ENCODE measurements around the gene SPDYE9. TPM values are rescaled to one million over a fixed set of nuclear protein-coding genes. Genes with fewer than 3 reads are reported as not detected.
"Not testable (repeated sequence)": the region's sequence is repeated elsewhere in the genome, so short reads cannot be mapped to it uniquely, and the experiment has no call there.

SPDYE9 gene
- total and polyA plus RNA-seq, 10 of the 15 experiments (the other 5 are each of a cell fraction or from before 2014, with no cell fraction given): 0.04 to 1.8 (median 0.61) TPM; not detected in 5

DNA sequence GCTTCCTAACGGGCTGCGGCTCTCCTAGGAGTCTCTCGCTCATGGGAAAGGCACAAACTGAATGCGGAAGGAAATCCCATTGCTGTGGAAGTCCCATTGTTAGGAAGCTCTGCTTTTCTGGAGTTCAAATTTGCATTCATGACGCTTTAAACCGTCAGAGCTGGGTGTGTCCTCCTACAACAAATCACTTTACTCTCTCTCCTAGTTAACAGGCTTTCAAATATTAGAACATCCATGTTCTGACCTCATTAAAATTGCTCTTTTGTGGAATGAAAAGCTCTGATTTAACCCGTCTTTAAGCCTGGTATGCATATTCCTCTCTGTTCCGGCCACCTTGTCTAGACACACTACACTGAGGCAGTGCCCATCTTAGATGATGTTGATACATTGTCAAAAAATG is 28.0 kb downstream of the SPDYE9 start, which contains the start of gene SPDYE11:
Gene SPDYE11, minus strand, starts transcription at position 101 of the 400 bp plus-strand sequence. CDS start 1,800 bp downstream, outside the sequence.
- FAIRE-seq; SMC1A ChIA-PET (ENCODE audit: uncharacterized antibody, unreplicated experiment); H3K4me2 ChIP-seq (ENCODE audit: control insufficient read depth, insufficient read depth); H3K36me3 ChIP-seq (ENCODE audit: control insufficient read depth in 2 of 2, insufficient read depth in 2 of 2, low read length in 1 of 2); H2AFZ ChIP-seq (ENCODE audit: control insufficient read depth, low read depth, low read length); H3K4me1 ChIP-seq (ENCODE audit: control insufficient read depth, insufficient read depth, low read length); H3K27ac ChIP-seq (ENCODE audit: control insufficient read depth, insufficient read depth); DNase-seq (ENCODE audit: low read depth, low spot score); H3K79me2 ChIP-seq (ENCODE audit: control insufficient read depth, insufficient read depth, low read length); in situ Hi-C loops (cut with MboI); ATAC-seq; RAD21 ChIA-PET (ENCODE audit: unreplicated experiment); CTCF ChIA-PET; H3K9ac ChIP-seq (ENCODE audit: control insufficient read depth, insufficient read depth, low read length); H3K27me3 ChIP-seq (replicated peaks in 1 of 2; ENCODE audit: control insufficient read depth in 2 of 2, insufficient read depth in 2 of 2, low read length in 1 of 2); H3K9me3 ChIP-seq (replicated peaks; ENCODE audit: control insufficient read depth, insufficient read depth, low read length); H3K4me3 ChIP-seq; BruUV-seq (replicated peaks); H4K20me1 ChIP-seq (ENCODE audit: control insufficient read depth, insufficient read depth); POLR2A ChIA-PET; intact Hi-C loops (cut with micrococcal nuclease; ENCODE audit: unreplicated experiment): not testable (repeated sequence)
- no CpG with 5 or more reads among the region's 8 CpGs for WGBS (ENCODE audit: insufficient coverage, insufficient replicate concordance, low lambda C conversion rate, missing lambda C conversion rate)

DNA sequence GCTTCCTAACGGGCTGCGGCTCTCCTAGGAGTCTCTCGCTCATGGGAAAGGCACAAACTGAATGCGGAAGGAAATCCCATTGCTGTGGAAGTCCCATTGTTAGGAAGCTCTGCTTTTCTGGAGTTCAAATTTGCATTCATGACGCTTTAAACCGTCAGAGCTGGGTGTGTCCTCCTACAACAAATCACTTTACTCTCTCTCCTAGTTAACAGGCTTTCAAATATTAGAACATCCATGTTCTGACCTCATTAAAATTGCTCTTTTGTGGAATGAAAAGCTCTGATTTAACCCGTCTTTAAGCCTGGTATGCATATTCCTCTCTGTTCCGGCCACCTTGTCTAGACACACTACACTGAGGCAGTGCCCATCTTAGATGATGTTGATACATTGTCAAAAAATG is 56.2 kb downstream of the SPDYE9 start, which contains the start of gene SPDYE8:
Gene SPDYE8, minus strand, starts transcription at position 101 of the 400 bp plus-strand sequence. CDS start 1,800 bp downstream, outside the sequence.
- not testable (repeated sequence) for BruUV-seq (replicated peaks)

More for the DNA sequence above, 56.2 kb downstream of the SPDYE9 start, which contains the start of gene SPDYE8:
- H3K4me2 ChIP-seq (ENCODE audit: control insufficient read depth, insufficient read depth); ATAC-seq; CTCF ChIA-PET; in situ Hi-C loops (cut with MboI); H3K9ac ChIP-seq (ENCODE audit: control insufficient read depth, insufficient read depth, low read length); POLR2A ChIA-PET; H3K4me1 ChIP-seq (ENCODE audit: control insufficient read depth, insufficient read depth, low read length); H2AFZ ChIP-seq (ENCODE audit: control insufficient read depth, low read depth, low read length); H3K4me3 ChIP-seq; intact Hi-C loops (cut with micrococcal nuclease; ENCODE audit: unreplicated experiment); FAIRE-seq; H3K79me2 ChIP-seq (ENCODE audit: control insufficient read depth, insufficient read depth, low read length); H3K36me3 ChIP-seq (ENCODE audit: control insufficient read depth in 2 of 2, insufficient read depth in 2 of 2, low read length in 1 of 2); H4K20me1 ChIP-seq (ENCODE audit: control insufficient read depth, insufficient read depth); RAD21 ChIA-PET (ENCODE audit: unreplicated experiment); H3K9me3 ChIP-seq (replicated peaks; ENCODE audit: control insufficient read depth, insufficient read depth, low read length); H3K27me3 ChIP-seq (replicated peaks in 1 of 2; ENCODE audit: control insufficient read depth in 2 of 2, insufficient read depth in 2 of 2, low read length in 1 of 2); H3K27ac ChIP-seq (ENCODE audit: control insufficient read depth, insufficient read depth); DNase-seq (ENCODE audit: low read depth, low spot score); SMC1A ChIA-PET (ENCODE audit: uncharacterized antibody, unreplicated experiment): not testable (repeated sequence)
- no CpG with 5 or more reads among the region's 8 CpGs for WGBS (ENCODE audit: insufficient coverage, insufficient replicate concordance, low lambda C conversion rate, missing lambda C conversion rate)

Small RNA genes within 50 kb of the gene (small RNA-seq; reads per million reads assigned to genes)
- gene RF00019: not detected

Other genes starting within 250 kb of the SPDYE9 start
- gene POM121, start 160.9 kb downstream of the SPDYE9 start, total RNA-seq (2014; rRNA removed): 5.7 and 7.8 TPM in 2 replicates
- 6.2 and 6.9 TPM in 2 replicates for gene POM121, start 160.9 kb downstream of the SPDYE9 start, total RNA-seq (2014; rRNA removed; fragmentation: Illumina TruSeq; extraction: Trizol)
- gene POM121, start 160.9 kb downstream of the SPDYE9 start, total RNA-seq (2021): 62.7 and 65.7 TPM in 2 replicates
- 4.4 and 6.0 TPM in 2 replicates for gene POM121, start 160.9 kb downstream of the SPDYE9 start, polyA plus RNA-seq (2011; rRNA removed)
- 26.0 and 39.7 TPM in 2 replicates for gene POM121, start 160.9 kb downstream of the SPDYE9 start, polyA plus RNA-seq (2014; fragmentation: Illumina TruSeq; extraction: Trizol)
- gene POM121, start 160.9 kb downstream of the SPDYE9 start, polyA plus RNA-seq (2014; fragmentation: Nextera tagmentation; extraction: Ambion mirVana): 1 to 10 TPM; 2.4 to 3.7 TPM
- gene POM121, start 160.9 kb downstream of the SPDYE9 start, polyA plus RNA-seq (2014; rRNA removed): 20.4 and 26.7 TPM in 2 replicates
- gene POM121, start 160.9 kb downstream of the SPDYE9 start, polyA plus RNA-seq (2016; fragmentation: Nextera tagmentation; extraction: Ambion mirVana): 10 to 100 TPM; 24.7 to 26.4 TPM
- 0.11 TPM in 1 of 2 replicates, not detected in the other for gene TRIM74, start 116.6 kb downstream of the SPDYE9 start, total RNA-seq (2014; rRNA removed)
- gene TRIM74, start 116.6 kb downstream of the SPDYE9 start, total RNA-seq (2014; rRNA removed; fragmentation: Illumina TruSeq; extraction: Trizol): not detected in 2 replicates
- gene TRIM74, start 116.6 kb downstream of the SPDYE9 start, total RNA-seq (2021): 0.31 TPM in 1 of 2 replicates, not detected in the other
- 0.10 and 0.24 TPM in 2 replicates for gene TRIM74, start 116.6 kb downstream of the SPDYE9 start, polyA plus RNA-seq (2011; rRNA removed)
- gene TRIM74, start 116.6 kb downstream of the SPDYE9 start, polyA plus RNA-seq (2014; fragmentation: Illumina TruSeq; extraction: Trizol): not detected in 2 replicates
- gene TRIM74, start 116.6 kb downstream of the SPDYE9 start, polyA plus RNA-seq (2014; fragmentation: Nextera tagmentation; extraction: Ambion mirVana): not detected
- gene TRIM74, start 116.6 kb downstream of the SPDYE9 start, polyA plus RNA-seq (2014; rRNA removed): 0.19 TPM in 1 of 2 replicates, not detected in the other
- gene TRIM74, start 116.6 kb downstream of the SPDYE9 start, polyA plus RNA-seq (2016; fragmentation: Nextera tagmentation; extraction: Ambion mirVana): under 1 TPM; 0.11 to 0.48 TPM
- gene SPDYE8, start 56.3 kb downstream of the SPDYE9 start, total RNA-seq (2014; rRNA removed): not detected in 2 replicates
- gene SPDYE8, start 56.3 kb downstream of the SPDYE9 start, total RNA-seq (2014; rRNA removed; fragmentation: Illumina TruSeq; extraction: Trizol): not detected in 2 replicates
- not detected in 2 replicates for gene SPDYE8, start 56.3 kb downstream of the SPDYE9 start, total RNA-seq (2021)
- gene SPDYE8, start 56.3 kb downstream of the SPDYE9 start, polyA plus RNA-seq (2011; rRNA removed): not detected in 2 replicates
- not detected in 2 replicates for gene SPDYE8, start 56.3 kb downstream of the SPDYE9 start, polyA plus RNA-seq (2014; fragmentation: Illumina TruSeq; extraction: Trizol)
- under 1 TPM in 1 of 2 experiments, not detected in 1; 0.11 TPM for gene SPDYE8, start 56.3 kb downstream of the SPDYE9 start, polyA plus RNA-seq (2014; fragmentation: Nextera tagmentation; extraction: Ambion mirVana)
- 0.04 TPM in 1 of 2 replicates, not detected in the other for gene SPDYE8, start 56.3 kb downstream of the SPDYE9 start, polyA plus RNA-seq (2014; rRNA removed)
- under 1 TPM; 0.58 to 0.83 TPM for gene SPDYE8, start 56.3 kb downstream of the SPDYE9 start, polyA plus RNA-seq (2016; fragmentation: Nextera tagmentation; extraction: Ambion mirVana)
- not detected in 2 replicates for gene SPDYE11, start 28.1 kb downstream of the SPDYE9 start, total RNA-seq (2014; rRNA removed)
- gene SPDYE11, start 28.1 kb downstream of the SPDYE9 start, total RNA-seq (2014; rRNA removed; fragmentation: Illumina TruSeq; extraction: Trizol): not detected in 2 replicates
- not detected in 2 replicates for gene SPDYE11, start 28.1 kb downstream of the SPDYE9 start, total RNA-seq (2021)
- gene SPDYE11, start 28.1 kb downstream of the SPDYE9 start, polyA plus RNA-seq (2011; rRNA removed): not detected in 2 replicates
- gene SPDYE11, start 28.1 kb downstream of the SPDYE9 start, polyA plus RNA-seq (2014; fragmentation: Illumina TruSeq; extraction: Trizol): not detected in 2 replicates
- under 1 TPM; 0.09 to 0.61 TPM for gene SPDYE11, start 28.1 kb downstream of the SPDYE9 start, polyA plus RNA-seq (2014; fragmentation: Nextera tagmentation; extraction: Ambion mirVana)
- gene SPDYE11, start 28.1 kb downstream of the SPDYE9 start, polyA plus RNA-seq (2014; rRNA removed): 0.04 TPM in 1 of 2 replicates, not detected in the other
- gene SPDYE11, start 28.1 kb downstream of the SPDYE9 start, polyA plus RNA-seq (2016; fragmentation: Nextera tagmentation; extraction: Ambion mirVana): 1 to 10 TPM; 1.8 TPM
- 43.5 and 61.0 TPM in 2 replicates for gene NSUN5, start 222.8 kb upstream of the SPDYE9 start, total RNA-seq (2014; rRNA removed)
- gene NSUN5, start 222.8 kb upstream of the SPDYE9 start, total RNA-seq (2014; rRNA removed; fragmentation: Illumina TruSeq; extraction: Trizol): 17.0 and 17.2 TPM in 2 replicates
- gene NSUN5, start 222.8 kb upstream of the SPDYE9 start, total RNA-seq (2021): 54.3 and 57.3 TPM in 2 replicates
- gene NSUN5, start 222.8 kb upstream of the SPDYE9 start, polyA plus RNA-seq (2011; rRNA removed): 10.4 and 28.5 TPM in 2 replicates
- 9.1 and 16.4 TPM in 2 replicates for gene NSUN5, start 222.8 kb upstream of the SPDYE9 start, polyA plus RNA-seq (2014; fragmentation: Illumina TruSeq; extraction: Trizol)
- 1 to 10 TPM; 2.0 to 9.2 TPM for gene NSUN5, start 222.8 kb upstream of the SPDYE9 start, polyA plus RNA-seq (2014; fragmentation: Nextera tagmentation; extraction: Ambion mirVana)
- gene NSUN5, start 222.8 kb upstream of the SPDYE9 start, polyA plus RNA-seq (2014; rRNA removed): 48.0 and 59.8 TPM in 2 replicates
- gene NSUN5, start 222.8 kb upstream of the SPDYE9 start, polyA plus RNA-seq (2016; fragmentation: Nextera tagmentation; extraction: Ambion mirVana): 10 to 100 TPM; 61.8 to 63.4 TPM
- gene TRIM50, start 242.0 kb upstream of the SPDYE9 start, total RNA-seq (2014; rRNA removed): not detected in 2 replicates
- not detected in 2 replicates for gene TRIM50, start 242.0 kb upstream of the SPDYE9 start, total RNA-seq (2014; rRNA removed; fragmentation: Illumina TruSeq; extraction: Trizol)
- gene TRIM50, start 242.0 kb upstream of the SPDYE9 start, total RNA-seq (2021): not detected in 2 replicates
- not detected in 2 replicates for gene TRIM50, start 242.0 kb upstream of the SPDYE9 start, polyA plus RNA-seq (2011; rRNA removed)
- gene TRIM50, start 242.0 kb upstream of the SPDYE9 start, polyA plus RNA-seq (2014; fragmentation: Illumina TruSeq; extraction: Trizol): not detected in 2 replicates
- not detected for gene TRIM50, start 242.0 kb upstream of the SPDYE9 start, polyA plus RNA-seq (2014; fragmentation: Nextera tagmentation; extraction: Ambion mirVana)
- gene TRIM50, start 242.0 kb upstream of the SPDYE9 start, polyA plus RNA-seq (2014; rRNA removed): not detected in 2 replicates
- not detected for gene TRIM50, start 242.0 kb upstream of the SPDYE9 start, polyA plus RNA-seq (2016; fragmentation: Nextera tagmentation; extraction: Ambion mirVana)
- not detected in 2 replicates for gene FKBP6, start 242.1 kb upstream of the SPDYE9 start, total RNA-seq (2014; rRNA removed)
- not detected in 2 replicates for gene FKBP6, start 242.1 kb upstream of the SPDYE9 start, total RNA-seq (2014; rRNA removed; fragmentation: Illumina TruSeq; extraction: Trizol)
- gene FKBP6, start 242.1 kb upstream of the SPDYE9 start, total RNA-seq (2021): not detected in 2 replicates
- gene FKBP6, start 242.1 kb upstream of the SPDYE9 start, polyA plus RNA-seq (2011; rRNA removed): not detected in 2 replicates
- not detected in 2 replicates for gene FKBP6, start 242.1 kb upstream of the SPDYE9 start, polyA plus RNA-seq (2014; fragmentation: Illumina TruSeq; extraction: Trizol)
- not detected for gene FKBP6, start 242.1 kb upstream of the SPDYE9 start, polyA plus RNA-seq (2014; fragmentation: Nextera tagmentation; extraction: Ambion mirVana)
- not detected in 2 replicates for gene FKBP6, start 242.1 kb upstream of the SPDYE9 start, polyA plus RNA-seq (2014; rRNA removed)
- not detected for gene FKBP6, start 242.1 kb upstream of the SPDYE9 start, polyA plus RNA-seq (2016; fragmentation: Nextera tagmentation; extraction: Ambion mirVana)